Activated gamma-delta T cell treated with Interleukin-2 at 50 U/mL for 16 hours (primary cell): ENCODE results near the gene NACAD.

Experiments used
- DNase-seq: peaks from one replicate; pipeline ENCODE4 v3.0.0-alpha.2; 2020

The NACAD gene

GRCh38 chr7:45089341-45089891 lies 647 bp upstream of the NACAD start:
- peak; percentile 51 for DNase-seq

DNA sequence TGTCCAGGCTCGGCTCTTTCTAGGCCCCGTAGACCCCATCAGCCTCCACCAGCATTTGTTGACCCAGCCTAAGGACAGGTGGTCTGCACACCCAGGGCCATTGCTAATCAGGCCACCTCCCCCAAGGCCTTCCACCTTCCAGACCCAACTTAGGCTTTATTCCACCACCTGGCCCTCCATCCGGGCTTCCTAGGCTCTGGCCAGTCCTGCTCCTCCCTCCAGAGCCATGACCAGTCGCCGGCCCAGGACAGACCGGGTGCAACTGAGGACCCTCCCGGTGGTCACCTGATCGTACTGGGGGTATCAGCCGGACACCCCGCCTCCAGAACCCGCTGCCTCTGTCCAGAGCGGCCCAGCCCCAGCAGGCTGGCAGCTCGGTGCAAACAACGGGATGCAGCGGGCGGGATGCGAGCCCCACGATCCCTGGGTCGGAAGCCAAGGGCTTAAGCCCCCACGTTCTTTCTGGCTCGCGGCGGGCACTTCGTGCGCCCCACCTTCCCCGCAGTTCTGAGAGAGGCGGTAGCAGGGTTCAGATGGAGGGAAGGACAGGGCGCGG lies 545 bp downstream of the NACAD start:
- DNase-seq = no peak

GRCh38 chr7:45087301-45088145 lies 1.2 kb downstream of the NACAD start:
- DNase-seq = no peak

GRCh38 chr7:45086331-45087065 lies 2.3 kb downstream of the NACAD start:
- DNase-seq = no peak

- no peak for DNase-seq
These were observed 3.1 kb downstream of the NACAD start for GRCh38 chr7:45085619-45086200.

GRCh38 chr7:45084901-45085618 lies 3.7 kb downstream of the NACAD start:
- peak; percentile 2 for DNase-seq

- peak; percentile 2 for DNase-seq
These were observed 4.4 kb downstream of the NACAD start for GRCh38 chr7:45084336-45084735.

DNA sequence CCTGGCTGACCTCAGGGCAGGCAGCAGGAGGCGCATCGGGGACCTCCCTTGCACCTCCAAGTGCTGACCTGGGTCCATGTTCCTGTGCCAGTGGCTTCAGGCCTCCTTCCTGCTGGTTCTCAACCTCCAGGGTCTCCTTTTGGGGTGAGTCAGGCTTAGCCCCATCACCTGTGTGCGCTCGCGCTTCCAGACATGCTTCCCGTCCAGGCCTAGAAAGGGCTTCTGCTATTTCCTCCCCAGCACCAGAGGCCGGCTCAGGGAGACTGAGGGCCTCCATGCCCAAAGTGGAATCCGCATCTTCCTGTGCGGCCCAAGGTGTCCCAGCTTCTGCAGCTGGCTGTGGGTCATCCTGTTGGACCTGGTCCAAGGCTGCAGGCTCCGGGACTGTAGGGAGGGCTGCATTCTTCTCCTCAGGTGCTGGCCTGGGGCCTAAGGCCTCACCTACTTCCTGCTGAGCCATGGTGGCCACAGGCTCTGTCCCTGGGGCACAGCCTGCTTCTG lies 5.9 kb downstream of the NACAD start:
- DNase-seq = peak; percentile 3

DNA sequence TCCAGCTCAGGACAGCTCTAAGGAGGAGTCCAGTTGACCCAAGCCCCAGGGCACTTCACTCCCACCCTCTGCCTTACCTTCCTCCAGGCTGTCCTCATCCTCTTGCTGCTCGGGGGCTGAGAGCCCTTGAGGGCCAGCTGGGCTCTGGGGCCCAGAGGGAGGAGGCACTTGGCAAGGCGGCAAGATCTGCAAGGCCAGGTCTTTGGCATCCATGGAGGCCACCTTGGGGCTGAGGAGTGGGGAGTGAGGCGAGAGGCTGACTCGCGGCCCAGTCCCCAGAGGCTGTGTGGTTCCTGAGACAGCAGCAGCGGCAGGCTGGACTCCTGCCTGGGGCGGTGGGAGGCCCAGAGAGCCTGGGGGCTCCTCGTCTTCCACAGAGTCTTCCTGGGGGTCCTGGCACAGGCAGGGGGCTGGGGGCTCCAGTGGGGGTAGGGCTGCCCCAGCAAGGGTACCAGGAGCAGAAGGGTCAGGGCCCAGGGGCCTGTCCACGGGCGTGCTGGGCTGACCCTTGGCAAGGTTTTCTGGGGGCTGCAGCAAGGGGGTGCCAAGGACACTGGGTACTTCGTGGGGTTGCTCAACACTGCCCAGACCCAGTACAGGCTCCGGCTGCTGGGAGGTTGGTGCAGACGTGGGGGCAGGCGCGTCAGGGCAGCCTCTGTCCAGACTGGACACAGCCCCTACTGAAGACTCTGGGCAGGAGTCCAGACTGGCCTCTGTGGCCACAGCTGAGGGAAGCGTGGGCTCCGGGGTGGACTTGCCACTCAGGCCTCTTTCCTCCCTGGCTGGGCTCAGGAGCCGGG lies 6.5 kb downstream of the NACAD start:
- no peak for DNase-seq

DNA sequence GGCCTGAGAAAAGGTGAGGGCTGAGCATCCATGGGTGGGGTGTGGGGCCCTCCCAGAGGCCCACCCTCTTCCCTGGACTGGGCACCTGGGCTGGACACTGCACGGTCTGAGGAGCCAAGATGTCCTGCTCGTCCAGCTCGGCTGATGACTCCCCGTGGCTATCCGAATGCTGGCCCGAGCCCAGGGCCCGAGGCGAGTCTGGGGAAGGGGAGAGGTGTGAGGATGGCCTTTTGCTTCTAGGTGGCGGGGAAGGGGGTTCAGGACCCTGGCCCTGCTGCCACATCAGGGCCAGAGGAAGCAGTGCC lies 7.1 kb downstream of the NACAD start:
- no peak for DNase-seq

- DNase-seq = peak; percentile 3
These were observed 7.7 kb downstream of the NACAD start for GRCh38 chr7:45080958-45081669.

- peak; percentile 2 for DNase-seq
These were observed 8.4 kb downstream of the NACAD start for GRCh38 chr7:45080265-45080957.

- no peak for DNase-seq
These were observed 10.6 kb downstream of the NACAD start for GRCh38 chr7:45078125-45078681.

DNA sequence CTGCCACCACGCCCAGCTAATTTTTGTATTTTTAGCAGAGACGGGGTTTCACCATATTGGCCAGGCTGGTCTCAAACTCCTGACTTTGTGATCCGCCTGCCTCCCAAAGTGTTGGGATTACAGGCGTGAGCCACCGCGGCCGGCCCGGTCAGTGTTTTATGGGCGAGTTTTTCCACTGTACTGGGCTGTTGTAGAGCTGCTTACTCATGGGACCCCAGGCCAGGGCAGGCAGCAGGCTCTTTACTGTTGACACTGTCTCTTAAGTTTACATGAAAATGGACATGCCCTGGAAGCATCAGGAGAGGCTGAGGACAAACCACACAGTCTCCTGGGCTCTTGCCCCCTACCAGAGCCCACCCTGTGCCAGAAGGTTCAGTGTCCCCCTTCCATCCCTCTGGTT lies 11.2 kb downstream of the NACAD start:
- no peak for DNase-seq

GRCh38 chr7:45076946-45077345 lies 11.8 kb downstream of the NACAD start:
- no peak for DNase-seq

- no peak for DNase-seq
These were observed 12.6 kb downstream of the NACAD start for GRCh38 chr7:45075871-45076796.

- DNase-seq = no peak
These were observed 13.5 kb downstream of the NACAD start for GRCh38 chr7:45075355-45075644.

DNA sequence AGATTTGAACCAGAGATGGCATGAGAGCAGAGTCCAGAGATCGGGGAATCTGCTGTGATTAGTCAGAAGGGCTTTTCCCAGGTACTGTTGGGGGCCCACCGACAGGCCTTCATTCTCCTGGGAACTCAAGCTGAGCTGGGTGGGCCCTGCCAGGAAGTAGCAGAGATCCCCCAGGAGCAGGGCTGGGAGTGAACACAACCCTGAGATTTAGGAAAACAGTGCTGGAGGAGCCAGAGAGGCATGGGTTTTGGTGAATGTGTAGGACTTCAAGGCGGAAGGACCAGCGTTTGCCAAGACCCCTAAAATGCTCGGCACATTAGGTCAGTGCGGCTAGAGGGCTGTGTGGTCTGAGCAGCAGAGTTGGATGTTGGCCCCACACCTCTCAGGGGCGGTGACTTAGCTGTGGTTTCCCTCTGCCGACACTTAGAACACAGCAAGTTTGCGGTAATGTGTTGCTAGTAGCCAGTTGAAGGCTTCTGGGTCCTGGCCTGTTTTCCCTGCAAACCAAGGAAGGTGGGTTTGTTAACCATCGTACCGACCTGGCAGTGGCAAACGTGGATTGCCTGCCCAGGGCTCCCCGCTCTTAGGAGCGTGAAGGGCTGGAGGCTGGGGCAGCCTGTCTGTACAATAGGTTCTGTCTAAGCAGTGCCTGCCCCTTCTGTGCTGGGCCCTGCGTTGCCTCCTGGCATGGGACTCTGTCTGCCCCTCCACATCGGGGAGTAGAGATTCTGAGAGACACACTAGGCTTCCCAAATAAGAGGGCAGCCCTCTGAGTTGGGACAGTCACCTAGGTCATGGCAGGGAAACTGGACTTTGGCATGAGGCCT lies 14.0 kb downstream of the NACAD start:
- DNase-seq = no peak
